Kidney tubule cell (primary cell): ENCODE data around the gene PACRG.

Experiments
- DNase-seq: peaks from one replicate; pipeline ENCODE4 v3.0.0-alpha.2; 2018; ENCODE audit warnings: low spot score

PACRG gene

GRCh38 chr6:163137398-163137881 is 409.7 kb downstream of the PACRG start:
- DNase-seq, result no peak

GRCh38 chr6:163146036-163146435 is 418.3 kb downstream of the PACRG start:
- DNase-seq, result no peak

DNA sequence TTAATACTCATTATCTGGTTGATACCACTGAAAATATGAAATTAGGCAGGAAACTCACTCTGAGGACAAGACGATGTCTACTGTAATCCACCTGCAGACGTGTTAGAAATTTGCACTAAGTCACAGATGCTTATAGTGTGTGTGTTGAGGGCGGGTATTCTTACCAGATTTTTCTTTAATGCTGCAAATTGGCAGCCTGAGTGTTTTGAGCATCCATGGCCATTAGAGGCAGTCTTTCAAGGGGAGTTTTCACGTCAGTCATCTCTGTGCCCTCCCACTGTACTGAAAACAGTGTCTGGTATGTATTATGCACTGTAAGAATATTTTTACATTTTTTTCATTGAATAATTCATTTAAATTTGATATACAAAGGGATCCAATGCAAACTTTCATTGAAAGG is 420.2 kb downstream of the PACRG start:
- no peak for DNase-seq

DNA sequence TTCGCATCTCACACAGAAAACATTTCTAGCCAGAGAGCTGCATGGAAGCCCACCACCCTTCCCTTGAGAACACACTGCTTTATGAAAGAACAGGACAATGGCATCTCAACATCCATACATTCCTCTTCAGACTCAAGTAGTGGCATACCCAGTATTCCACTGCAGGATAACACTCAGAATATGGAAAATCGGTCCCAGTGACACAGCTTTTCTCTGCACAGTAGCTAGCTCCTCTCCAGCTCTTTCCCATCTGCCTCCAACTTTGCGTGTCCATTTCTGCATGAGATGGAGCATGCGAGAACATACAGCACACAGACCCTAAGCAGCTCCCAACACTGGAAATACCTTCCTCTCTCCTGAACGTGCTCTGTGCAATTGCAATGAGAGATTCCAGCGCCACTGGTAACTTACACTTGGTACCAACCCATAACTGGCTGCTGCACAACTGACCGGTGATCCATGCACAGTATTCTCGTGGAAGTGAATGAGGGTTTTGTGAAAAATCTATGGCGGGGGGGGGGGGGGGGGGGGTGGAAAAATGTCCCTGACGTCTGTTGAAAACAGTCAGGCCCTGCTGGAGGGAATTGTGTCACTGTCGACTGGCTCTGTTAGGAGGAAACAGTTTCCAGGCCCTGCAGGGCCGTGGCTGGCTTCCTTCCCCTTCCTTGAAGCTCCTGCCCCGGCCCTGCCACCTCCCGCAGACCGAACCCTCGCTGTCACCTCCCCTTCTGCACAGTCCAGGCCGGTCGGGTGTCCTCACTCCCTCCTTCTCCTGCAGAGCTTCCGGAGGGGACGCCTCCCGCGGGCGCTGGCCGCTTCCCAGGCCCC is 420.9 kb downstream of the PACRG start:
- no peak for DNase-seq

- no peak for DNase-seq
These were observed 421.6 kb downstream of the PACRG start for GRCh38 chr6:163149279-163149848.

- no peak for DNase-seq
These were observed 423.4 kb downstream of the PACRG start for GRCh38 chr6:163151212-163151611.

GRCh38 chr6:163152701-163153100 is 424.9 kb downstream of the PACRG start:
- no peak for DNase-seq

- DNase-seq, result no peak
These were observed 431.3 kb downstream of the PACRG start for GRCh38 chr6:163159110-163159509.

DNA sequence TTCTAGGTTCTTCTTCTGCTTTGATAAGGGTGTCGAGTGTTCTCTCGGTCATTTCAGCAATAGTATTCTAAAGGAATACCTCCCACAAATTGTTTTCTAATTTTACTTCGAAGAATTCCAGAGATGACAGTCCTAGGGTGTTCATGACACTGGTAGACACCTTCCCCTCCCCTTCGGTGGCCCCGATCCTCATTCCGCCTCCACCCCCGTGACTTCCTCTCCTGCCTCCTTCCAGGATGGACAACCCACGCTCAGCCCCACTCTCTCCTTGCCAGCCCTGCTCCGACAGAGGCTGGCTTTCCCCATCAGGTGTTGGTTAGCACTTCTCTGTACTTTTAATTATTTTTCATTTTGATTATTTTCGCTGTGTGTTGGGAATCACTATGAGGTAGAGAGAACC is 431.9 kb downstream of the PACRG start:
- no peak for DNase-seq

DNA sequence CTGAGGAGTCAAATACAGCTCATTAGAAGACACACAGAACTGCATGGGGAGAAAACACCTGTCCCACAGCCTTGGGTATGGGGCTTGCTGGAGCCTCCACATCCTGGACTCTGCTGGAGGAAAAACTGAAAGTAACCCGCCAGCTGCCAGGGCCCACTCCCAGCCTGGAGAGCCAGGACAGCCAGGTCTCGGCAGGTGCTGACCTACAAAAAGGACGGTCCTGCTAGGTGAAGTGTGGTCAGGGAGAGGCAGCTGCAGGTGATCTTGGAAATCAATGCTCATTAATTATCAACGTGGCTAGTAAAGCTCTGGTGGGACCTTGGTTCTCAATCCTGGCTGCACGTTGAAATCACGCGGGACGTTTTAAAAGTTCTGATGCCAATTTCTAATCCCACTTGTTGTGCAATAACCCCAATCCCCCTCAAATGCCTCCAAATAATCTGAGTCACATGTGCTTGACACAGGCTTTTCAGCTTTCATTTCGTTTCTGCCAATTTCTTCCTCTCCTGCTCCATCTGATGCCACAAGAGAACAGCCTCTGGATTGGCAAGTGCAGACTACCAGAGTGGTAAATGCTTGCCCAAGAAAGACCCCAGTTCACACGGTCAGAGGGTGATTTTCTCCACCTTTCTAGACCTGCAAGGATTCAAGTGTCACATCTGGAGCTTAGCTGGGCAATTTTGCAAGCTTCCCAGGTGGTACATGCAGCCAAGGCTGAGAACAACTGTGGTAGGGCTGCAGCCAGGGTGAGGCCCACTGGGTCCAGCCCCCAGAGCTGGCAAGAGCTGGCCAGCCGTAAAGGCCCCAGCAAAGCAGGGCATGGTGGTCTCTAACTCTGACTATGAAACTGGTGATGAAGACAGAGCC is 434.5 kb downstream of the PACRG start:
- DNase-seq, result no peak

DNA sequence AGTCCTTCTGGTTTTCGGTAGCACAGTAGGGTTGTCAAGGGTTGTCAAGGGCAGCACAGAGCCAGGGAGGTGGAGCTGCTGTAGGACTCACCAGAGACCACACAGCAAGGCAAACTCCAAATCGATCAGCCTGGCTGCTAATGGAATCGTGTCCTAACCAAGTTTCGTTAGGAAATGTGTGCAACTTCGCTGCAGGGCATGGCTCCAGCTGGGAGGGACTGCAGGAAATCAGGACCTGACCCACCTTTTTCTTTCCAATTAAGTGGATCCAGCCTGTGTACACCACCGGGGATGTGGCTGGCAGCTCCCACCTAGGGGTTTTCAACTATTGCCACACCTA is 435.1 kb downstream of the PACRG start:
- DNase-seq, result no peak

DNA sequence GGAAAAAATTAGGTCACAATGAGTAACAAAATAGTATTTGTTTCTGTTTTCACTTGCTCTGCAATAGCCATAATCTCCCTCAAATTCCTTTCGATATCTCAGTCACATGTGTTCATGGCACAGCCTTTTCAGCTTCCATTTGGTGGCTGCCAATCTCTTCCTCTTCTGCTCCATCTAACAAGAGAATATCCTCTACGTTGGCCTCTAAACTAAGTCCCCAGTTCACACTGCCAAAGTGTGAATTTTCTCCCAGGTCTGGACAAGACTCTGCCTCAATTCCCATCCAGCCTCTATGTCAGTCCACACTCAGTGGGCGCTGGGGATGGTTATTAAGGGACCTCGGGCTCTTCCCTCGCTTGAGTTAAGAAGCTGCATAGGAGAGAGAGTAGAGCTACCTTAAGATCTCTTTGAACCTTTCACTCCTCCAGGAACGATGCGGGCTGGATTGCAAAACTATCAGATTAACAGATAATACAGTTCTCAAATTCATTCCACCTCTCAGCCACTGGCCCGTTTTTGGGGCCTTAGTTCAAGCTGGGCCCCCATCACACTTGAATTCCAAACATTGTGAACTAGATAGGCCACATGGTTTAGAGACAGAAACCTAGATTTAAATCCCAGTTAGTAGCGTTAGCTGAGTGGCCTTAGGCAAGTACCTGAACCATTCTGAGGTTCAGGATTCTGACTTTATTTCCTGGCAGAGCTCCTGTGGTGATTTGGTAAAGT is 436.6 kb downstream of the PACRG start:
- no peak for DNase-seq

- no peak for DNase-seq
These were observed 437.6 kb downstream of the PACRG start for GRCh38 chr6:163165155-163165910.

DNA sequence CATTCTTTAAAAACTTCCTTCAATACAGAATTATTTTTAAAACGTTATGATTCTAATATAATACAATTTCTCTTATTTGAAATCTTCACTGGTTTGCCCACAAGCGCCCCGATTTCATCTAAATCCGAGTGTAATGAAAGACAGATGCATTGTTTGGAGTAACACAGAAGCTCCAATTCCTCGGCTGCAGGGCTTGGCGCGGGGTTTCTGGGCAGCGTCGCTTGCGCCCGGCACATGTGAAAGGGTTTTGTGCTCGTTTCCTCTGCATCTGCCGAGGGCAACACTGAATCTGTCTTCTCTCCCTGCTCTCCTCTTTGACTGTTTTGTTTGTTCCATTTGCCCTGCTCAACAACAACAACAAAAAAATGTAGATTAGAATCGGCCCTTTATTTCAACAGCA is 438.1 kb downstream of the PACRG start:
- DNase-seq, result no peak

GRCh38 chr6:163166507-163166906 is 438.7 kb downstream of the PACRG start:
- DNase-seq, result no peak

DNA sequence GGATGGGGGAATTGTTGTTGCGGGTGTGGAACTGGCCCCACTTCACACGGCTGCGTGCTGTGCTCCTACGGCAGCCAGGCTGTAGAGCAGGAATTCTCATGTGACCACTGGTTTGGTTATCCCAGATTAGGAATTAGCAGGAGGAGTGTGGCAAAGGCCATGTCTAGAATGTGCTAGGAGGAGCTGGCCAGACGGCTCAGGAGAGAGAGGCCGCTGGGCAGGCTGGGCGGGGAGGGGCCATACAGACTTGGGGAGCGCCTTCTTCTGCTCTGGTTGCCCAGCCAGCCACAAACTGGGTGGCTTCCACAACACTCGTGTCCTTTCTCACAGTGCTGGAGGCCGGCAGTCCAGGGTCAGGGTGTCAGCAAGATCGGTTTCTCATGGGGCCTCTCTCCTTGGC is 441.7 kb downstream of the PACRG start:
- DNase-seq, result no peak

GRCh38 chr6:163170294-163170883 is 442.6 kb downstream of the PACRG start:
- peak; percentile 15 for DNase-seq

- no peak for DNase-seq
These were observed 446.0 kb downstream of the PACRG start for GRCh38 chr6:163173741-163174140.

DNA sequence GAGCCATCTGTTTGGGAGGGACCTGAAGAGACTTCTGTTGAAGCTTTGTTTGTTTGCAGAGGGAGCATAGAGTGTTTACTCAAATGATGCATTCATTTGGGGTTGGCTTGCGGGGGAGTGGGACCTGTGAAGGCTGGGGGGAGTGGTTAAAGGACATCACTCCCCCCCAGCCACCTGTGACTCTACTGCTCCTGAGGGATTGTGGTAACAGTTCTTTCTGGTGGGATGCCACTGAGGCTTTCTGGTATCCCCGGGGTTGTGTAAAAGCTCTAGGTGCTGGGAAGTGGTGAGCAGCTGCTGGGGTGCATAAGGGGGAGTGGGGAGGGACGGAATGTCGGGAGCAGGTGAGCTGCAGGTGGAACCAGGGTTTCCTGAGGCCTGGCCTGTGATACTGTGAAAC is 447.5 kb downstream of the PACRG start:
- no peak for DNase-seq

DNA sequence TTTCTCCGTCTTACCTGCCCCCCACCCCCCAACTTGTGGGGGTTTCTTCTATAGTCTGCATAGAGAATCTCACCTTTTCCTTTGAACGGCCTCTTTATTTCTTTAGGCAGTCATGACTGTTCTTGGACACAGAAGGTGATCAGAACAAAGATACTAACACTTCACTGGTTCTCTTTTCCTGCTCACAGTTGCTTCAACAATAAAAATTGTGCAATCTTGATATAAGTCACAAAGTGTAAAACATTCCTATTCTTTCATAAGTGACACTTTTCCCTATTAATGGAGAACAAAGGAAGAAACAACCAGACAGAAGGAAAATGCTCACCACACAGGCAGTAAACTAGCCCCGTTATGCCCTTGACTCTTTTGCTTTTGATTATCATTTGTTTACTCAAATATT is 448.3 kb downstream of the PACRG start:
- DNase-seq, result no peak

GRCh38 chr6:163177007-163177406 is 449.2 kb downstream of the PACRG start:
- DNase-seq, result no peak
